ENCODE measurements around the gene BRPF3.

GRCh38 chr6:36169023-36170007 is 27.2 kb upstream of the BRPF3 start:
- TF ChIP-seq MAX (CRISPR knock-in tag; IDR thresholded peaks at IDR 0.05) (no peak), PRPF4 (IDR thresholded peaks at IDR 0.05; ENCODE audit: insufficient read depth, low read depth, low read length, poor library complexity, severe bottlenecking) (no peak), ARID4B (CRISPR knock-in tag; IDR thresholded peaks at IDR 0.05) (no peak), BCLAF1 (IDR thresholded peaks at IDR 0.05; ENCODE audit: borderline replicate concordance in 1 of 2, control insufficient read depth in 1 of 2, low read depth in 2 of 2, low read length in 1 of 2) (no peak)
